Calu3 (cell line): ENCODE results near the gene EGLN1. TPM values are rescaled to one million over a fixed set of nuclear protein-coding genes. Genes with fewer than 3 reads are reported as not detected.
"Not testable (repeated sequence)": the region's sequence is repeated elsewhere in the genome, so short reads cannot be mapped to it uniquely, and the experiment has no call there.

ENCODE experiments used
- BruUV-seq: library from RNA; stranded (reverse); fragments of 400-500 nt; replicated peaks from 2 replicates; lab custom pipeline; 2021; lab: Mats Ljungman, UMichigan
- CTCF ChIA-PET: fragments of 300-600 bp; sonication (Branson Sonifier 250); formaldehyde crosslinking; loops from one replicate; lab custom pipeline; 2022; ENCODE audit warnings: antibody characterized with exemption; lab: Charles Lee
- DNase-seq: peaks from one replicate; pipeline ENCODE4 v3.0.0; 2022
- H3K27ac Mint-ChIP-seq: one replicate; pipeline ENCODE4 v1.8.0; 2022; ENCODE audit warnings: mixed read lengths; ENCODE audit not compliant: unreplicated experiment
- H3K27me3 Mint-ChIP-seq: one replicate; pipeline ENCODE4 v1.8.0; 2022; ENCODE audit warnings: mixed read lengths; ENCODE audit not compliant: unreplicated experiment
- H3K36me3 Mint-ChIP-seq: one replicate; pipeline ENCODE4 v1.8.0; 2022; ENCODE audit warnings: mild to moderate bottlenecking, moderate library complexity, mixed read lengths; ENCODE audit not compliant: insufficient read depth, unreplicated experiment
- H3K4me1 Mint-ChIP-seq: one replicate; pipeline ENCODE4 v1.8.0; 2022; ENCODE audit warnings: mild to moderate bottlenecking, low read depth, mixed read lengths; ENCODE audit not compliant: unreplicated experiment
- H3K4me3 Mint-ChIP-seq: one replicate; pipeline ENCODE4 v1.8.0; 2022; ENCODE audit warnings: mild to moderate bottlenecking, low read depth, moderate library complexity, mixed read lengths; ENCODE audit not compliant: unreplicated experiment
- H3K9me3 Mint-ChIP-seq: one replicate; pipeline ENCODE4 v1.8.0; 2022; ENCODE audit warnings: low read depth, mixed read lengths; ENCODE audit not compliant: unreplicated experiment
- CTCF ChIP-seq: fragments of 200-600 bp; IDR thresholded peaks from one replicate; pipeline ENCODE4 v1.8.0; 2022; ENCODE audit warnings: antibody characterized with exemption; ENCODE audit not compliant: unreplicated experiment
- intact Hi-C: fragments of 100-400 bp; cut with micrococcal nuclease; formaldehyde crosslinking; loops from one replicate; pipeline ENCODE4 v1.10.0; 2022; ENCODE audit not compliant: unreplicated experiment
- total RNA-seq: library from RNA; stranded (reverse); gene quantifications from 2 replicates; pipeline ENCODE4 v1.2.3, GENCODE V29; 2022

Gene EGLN1
- total RNA-seq, 1 experiment from 2014 or later = 34.9 TPM

DNA sequence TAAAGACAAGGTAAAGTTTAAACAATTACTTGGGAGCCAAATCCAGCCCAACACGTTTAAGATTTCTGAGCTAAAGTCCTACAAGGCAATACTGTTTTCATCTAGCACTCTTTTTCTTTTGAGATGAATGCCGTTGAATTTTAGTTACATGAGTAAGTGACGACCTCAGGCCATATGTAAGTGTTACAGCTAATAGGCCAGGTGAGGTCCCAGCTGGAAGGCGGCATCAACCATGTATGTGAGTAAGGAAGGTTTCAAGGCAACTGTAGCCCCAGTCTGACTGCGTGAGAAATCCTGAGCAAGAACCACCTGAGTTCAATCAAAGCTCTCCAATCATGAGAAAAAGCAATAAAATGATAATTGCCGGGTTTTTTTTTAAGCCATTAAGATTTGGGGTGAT lies 41.5 kb upstream of the EGLN1 start:
- Mint-ChIP-seq H3K4me3 (no peak overlapping the region), H3K4me1 (no peaks in the 10 kb centered on the region), H3K36me3 (no peaks in the 10 kb centered on the region), H3K27ac (no peak overlapping the region), H3K9me3 (no peaks in the 10 kb centered on the region), H3K27me3 (no peaks in the 10 kb centered on the region)
- no TSS peak for BruUV-seq
- intact Hi-C loops = no loop called here
- CTCF ChIA-PET = no interaction called here
- no peak for TF ChIP-seq CTCF
- no peak for DNase-seq

DNA sequence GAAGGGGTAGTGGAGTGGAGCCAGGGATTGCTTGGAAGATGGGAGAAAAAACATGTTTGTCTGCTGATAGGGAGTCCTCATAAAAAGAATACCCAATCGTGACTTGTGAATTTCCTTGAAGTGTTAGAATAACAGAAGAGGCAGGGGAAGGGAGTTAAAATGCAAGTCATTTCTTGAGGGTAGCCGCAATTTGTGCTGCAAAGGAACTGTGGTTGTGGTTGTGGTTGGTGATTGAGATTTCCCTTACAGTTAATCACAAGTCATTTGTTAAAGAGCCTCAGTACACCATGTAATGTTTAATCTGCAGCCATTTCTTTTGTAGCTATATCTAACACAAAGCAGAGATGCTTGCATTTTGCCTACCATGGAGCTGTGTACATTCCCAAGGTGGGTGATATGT lies 38.5 kb upstream of the EGLN1 start:
- H3K36me3 Mint-ChIP-seq = no peaks in the 10 kb centered on the region
- no peaks in the 10 kb centered on the region for H3K9me3 Mint-ChIP-seq
- intact Hi-C loops = no loop called here
- TF ChIP-seq CTCF = no peak
- H3K4me3 Mint-ChIP-seq = no peak overlapping the region
- no peak overlapping the region for H3K27ac Mint-ChIP-seq
- DNase-seq = no peak
- CTCF ChIA-PET = no interaction called here
- no peaks in the 10 kb centered on the region for H3K27me3 Mint-ChIP-seq
- no TSS peak for BruUV-seq
- no peaks in the 10 kb centered on the region for H3K4me1 Mint-ChIP-seq

DNA sequence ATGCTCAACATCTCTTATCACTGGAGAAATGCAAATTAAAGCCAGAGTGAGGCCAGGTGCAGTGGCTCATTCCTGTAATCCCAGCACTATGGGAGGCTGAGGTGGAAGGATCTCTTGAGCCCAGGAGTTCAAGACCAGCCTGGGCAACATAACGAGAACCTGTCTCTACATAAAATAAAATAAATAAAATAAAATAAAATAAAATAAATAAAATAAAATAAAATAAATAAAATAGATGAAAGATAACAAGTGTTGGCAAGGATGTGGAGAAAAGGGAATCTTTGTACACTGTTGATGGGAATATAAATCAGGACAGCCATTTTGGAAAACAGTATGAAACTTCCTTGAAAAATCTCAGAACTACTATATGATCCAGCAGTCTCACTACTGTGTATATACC lies 37.4 kb upstream of the EGLN1 start:
- H3K4me3 Mint-ChIP-seq, intact Hi-C loops, H3K4me1 Mint-ChIP-seq, H3K36me3 Mint-ChIP-seq, CTCF ChIA-PET, BruUV-seq, DNase-seq, H3K27ac Mint-ChIP-seq, H3K9me3 Mint-ChIP-seq, H3K27me3 Mint-ChIP-seq: not testable (repeated sequence)

GRCh38 chr1:231457956-231458355 lies 35.9 kb upstream of the EGLN1 start:
- H3K9me3 Mint-ChIP-seq, H3K27ac Mint-ChIP-seq, CTCF ChIA-PET, H3K4me3 Mint-ChIP-seq, H3K27me3 Mint-ChIP-seq, BruUV-seq, H3K4me1 Mint-ChIP-seq, DNase-seq, H3K36me3 Mint-ChIP-seq, intact Hi-C loops: not testable (repeated sequence)

- H3K9me3 Mint-ChIP-seq, BruUV-seq, intact Hi-C loops, DNase-seq, H3K27me3 Mint-ChIP-seq, H3K27ac Mint-ChIP-seq, H3K4me3 Mint-ChIP-seq, H3K4me1 Mint-ChIP-seq, H3K36me3 Mint-ChIP-seq, CTCF ChIA-PET: not testable (repeated sequence)
Observed at GRCh38 chr1:231454133-231454532, 32.0 kb upstream of the EGLN1 start.

- DNase-seq = no peak
- CTCF ChIA-PET = interaction anchor here (0.7 kb wide), 2 partner anchors 22 to 31 kb away, joined by 4 to 7 read pairs; no protein-coding TSS in a partner anchor
- Mint-ChIP-seq H3K27ac (no peak overlapping the region), H3K36me3 (no peaks in the 10 kb centered on the region), H3K27me3 (no peaks in the 10 kb centered on the region), H3K4me1 (no peaks in the 10 kb centered on the region), H3K4me3 (no peak overlapping the region), H3K9me3 (peaks cover 3% of the 10 kb centered on the region)
- TF ChIP-seq CTCF = no peak
- no TSS peak for BruUV-seq
- intact Hi-C loops = no loop called here
Observed at GRCh38 chr1:231446138-231446537, 24.1 kb upstream of the EGLN1 start.
